Activated CD4-positive, alpha-beta T cell treated with anti-CD3 and anti-CD28 coated beads, Interleukin-2, amount 50 U/mL, for 1 hour (primary cell): ENCODE measurements around the gene TIAM1.
"Not testable (repeated sequence)": the region's sequence is repeated elsewhere in the genome, so short reads cannot be mapped to it uniquely, and the experiment has no call there.

Experiments used
- DNase-seq: peaks from one replicate; pipeline ENCODE4 v3.0.0-alpha.2; 2020

The TIAM1 gene

GRCh38 chr21:31248598-31248997, 95.5 kb downstream of the TIAM1 start:
- DNase-seq = no peak

DNA sequence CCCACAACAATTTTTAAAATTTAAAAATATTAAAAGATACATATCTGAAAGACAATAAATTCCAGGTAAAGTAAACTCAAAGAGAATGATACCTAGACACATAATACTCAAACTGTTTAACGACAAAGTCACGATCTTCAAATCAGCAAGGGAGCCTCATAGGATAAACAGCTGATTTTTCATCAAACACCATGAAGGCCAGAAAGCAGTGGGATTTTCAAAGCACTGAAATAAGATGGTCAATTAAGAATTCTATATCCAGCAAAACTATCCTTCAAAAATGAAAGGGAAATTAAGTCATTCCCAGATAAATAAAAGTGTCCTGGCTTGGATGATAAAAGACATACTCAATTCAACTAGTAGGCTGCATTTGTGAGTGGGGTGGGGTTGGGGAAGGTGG, 100.5 kb downstream of the TIAM1 start:
- no peak for DNase-seq

- DNase-seq = no peak
These were observed 107.5 kb downstream of the TIAM1 start for GRCh38 chr21:31236528-31236927.

DNA sequence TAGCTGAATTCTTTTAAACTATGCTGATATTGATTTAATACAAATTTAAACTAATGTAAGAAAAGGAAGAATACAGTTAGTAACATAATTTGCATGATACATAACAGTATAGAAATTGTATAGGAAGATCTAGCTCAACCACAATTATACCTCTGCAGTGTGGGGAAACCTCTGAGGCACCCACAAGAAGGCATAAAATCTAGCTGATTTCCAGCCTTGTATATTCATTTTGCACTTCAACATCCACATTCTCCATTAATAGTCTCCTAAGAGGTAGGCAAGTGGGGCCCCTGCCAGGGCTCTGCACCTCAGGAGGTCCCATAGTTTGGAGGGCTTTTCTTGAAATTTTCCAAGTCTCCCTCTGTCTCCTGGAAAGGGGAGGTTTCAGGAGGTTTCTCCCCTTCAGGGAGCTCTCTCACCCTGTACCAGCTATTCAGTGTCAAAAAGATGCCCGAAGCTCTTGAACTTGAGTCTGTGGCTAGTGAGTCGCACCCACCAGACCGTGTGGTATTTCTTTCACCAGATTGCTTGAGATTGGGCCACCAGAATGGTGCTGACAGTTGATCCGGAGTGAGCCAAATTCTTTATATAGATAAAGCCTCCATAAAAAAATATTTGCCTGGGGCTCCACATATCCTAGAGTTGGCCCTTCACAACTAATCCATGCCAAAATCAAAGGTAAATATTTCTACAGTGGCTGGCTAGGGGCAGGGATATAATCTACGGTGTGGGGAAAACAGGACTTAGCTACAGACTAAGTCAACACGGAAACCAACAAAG, 108.2 kb downstream of the TIAM1 start:
- DNase-seq = no peak

DNA sequence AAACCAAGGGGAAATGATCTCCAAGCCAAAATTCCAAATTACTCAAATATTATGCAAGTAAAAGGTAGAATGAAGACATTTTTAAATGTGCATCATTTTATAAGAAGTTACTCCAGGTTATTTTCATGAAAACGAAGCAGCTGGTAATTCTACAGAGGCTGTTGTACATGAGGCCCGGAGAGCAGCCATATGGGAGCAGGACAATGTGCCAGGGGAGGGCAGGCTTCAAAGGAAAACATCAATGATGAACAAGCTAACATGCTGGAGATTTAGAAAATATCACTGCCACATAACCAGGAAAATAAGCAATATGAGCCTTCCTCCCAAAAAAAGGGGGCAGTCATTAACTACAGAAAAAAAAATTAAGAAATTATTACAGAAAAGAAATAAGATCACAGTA, 109.1 kb downstream of the TIAM1 start:
- DNase-seq = no peak

- DNase-seq = no peak
These were observed 110.3 kb downstream of the TIAM1 start for GRCh38 chr21:31233711-31234110.

DNA sequence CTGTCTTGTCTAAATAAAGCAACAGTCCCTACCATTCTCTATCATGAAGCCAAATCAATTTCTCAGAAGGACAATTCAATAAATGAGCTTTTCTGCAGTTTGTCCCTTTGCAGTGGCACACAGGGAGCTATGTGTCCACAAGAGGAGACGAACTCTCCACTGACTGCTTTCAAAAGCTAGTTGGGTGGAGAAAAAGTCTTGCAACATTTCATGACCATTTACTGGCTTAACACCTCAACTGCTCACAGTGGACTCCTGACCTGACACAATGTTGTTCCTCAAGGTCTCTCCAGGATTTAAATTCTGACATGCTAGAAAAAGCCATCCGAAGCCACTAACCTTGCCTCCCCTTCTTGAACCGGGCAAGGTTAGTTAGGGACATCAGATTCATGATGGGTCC, 111.7 kb downstream of the TIAM1 start:
- DNase-seq = no peak

GRCh38 chr21:31230937-31231336, 113.1 kb downstream of the TIAM1 start:
- DNase-seq = no peak

DNA sequence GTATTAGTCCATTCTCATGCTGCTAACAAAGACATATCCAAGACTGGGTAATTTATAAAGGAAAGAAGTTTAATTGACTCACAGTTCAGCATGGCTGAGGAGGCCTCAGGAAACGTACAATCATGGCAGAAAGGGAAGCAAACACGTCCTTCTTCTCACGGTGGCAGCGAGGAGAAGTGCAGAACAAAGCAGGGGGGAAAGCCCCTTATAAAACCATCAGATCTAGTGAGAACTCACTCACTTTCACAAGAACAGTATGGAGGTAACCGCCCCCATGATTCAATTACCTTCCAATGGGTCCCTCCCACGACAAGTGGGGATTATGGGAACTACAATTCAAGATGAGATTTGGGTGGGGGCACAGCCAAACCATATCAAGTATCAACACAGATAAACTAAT, 115.3 kb downstream of the TIAM1 start:
- DNase-seq = not testable (repeated sequence)

DNA sequence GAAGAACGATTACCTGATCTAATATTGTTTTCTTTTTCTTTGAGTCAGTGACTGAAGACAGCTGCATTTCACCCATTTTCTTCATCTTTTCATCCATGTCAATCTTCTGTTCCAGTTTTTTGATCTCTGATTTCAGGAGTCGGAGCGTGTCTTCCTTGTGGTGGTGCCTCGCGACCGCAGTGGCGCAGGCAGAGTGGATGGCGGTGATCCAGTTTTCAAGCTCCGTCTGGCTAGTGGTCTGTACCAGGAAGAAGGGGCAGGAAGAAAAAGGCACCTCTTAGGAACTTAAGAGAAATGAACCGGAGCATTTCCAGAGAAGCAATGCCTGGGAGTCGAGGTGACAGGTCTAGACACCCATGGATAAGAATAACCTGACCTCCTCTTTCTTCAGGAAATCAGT, 118.3 kb downstream of the TIAM1 start:
- DNase-seq = no peak

DNA sequence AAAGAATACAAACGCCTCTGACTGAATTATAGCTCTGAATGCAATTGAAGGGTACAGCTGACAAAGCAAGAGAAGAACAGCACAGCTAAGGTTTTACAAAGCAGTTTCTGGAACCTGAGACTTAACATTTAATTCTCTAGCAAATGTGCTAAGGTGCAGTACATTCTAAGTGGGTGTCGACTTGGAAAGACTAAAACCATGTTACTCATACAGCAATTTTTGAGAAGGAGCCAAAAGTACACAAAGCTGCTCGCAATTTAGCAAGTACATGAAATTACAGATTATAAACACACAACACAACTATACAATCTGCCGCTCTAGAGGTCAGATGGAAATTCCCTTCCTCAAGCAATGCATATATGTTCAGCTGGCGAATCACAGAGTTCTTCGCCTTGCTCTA, 121.9 kb downstream of the TIAM1 start:
- DNase-seq = no peak

DNA sequence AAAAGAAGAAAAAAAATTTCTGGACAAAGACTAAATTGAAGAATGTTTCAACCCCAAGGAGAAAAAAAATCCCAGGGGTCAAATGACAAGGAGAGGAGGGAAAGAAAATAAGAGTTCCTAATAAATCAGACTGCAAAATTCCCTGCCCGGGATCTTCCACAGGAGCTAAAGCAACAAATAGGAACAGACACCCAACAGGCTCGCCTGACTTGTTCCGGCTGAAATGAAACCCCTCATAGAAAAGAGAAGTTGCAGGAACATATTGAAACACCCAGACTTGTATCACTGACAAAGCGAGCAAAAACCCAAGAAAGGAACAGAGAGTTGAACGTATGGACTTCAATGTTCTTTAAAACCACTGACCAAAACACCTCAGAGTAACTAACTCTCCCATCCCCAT, 123.0 kb downstream of the TIAM1 start:
- DNase-seq = no peak

GRCh38 chr21:31220575-31220974, 123.5 kb downstream of the TIAM1 start:
- no peak for DNase-seq

- DNase-seq = no peak
These were observed 125.0 kb downstream of the TIAM1 start for GRCh38 chr21:31218830-31219608.

- DNase-seq = no peak
These were observed 127.9 kb downstream of the TIAM1 start for GRCh38 chr21:31216206-31216605.

DNA sequence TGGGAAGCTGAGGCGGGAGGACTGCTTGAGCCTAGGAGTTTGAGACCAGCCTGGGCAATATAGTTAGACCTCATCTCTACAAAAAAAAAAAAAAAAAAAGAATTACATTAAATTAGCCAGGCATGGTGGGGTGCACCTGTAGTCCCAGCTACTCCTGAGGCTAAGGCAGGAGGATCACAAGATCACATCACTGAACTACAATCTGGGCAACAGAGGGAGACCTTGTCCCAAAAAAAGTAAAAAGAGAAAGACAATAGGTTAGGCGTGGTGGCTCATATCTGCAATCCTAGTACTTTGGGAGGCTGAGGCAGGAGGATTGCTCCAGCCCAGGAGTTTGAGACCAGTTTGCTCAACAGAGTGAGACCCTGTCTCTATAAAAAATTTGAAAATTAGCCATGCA, 130.3 kb downstream of the TIAM1 start:
- DNase-seq = no peak

- no peak for DNase-seq
These were observed 132.2 kb downstream of the TIAM1 start for GRCh38 chr21:31211836-31212235.

GRCh38 chr21:31205412-31205811, 138.6 kb downstream of the TIAM1 start:
- no peak for DNase-seq

DNA sequence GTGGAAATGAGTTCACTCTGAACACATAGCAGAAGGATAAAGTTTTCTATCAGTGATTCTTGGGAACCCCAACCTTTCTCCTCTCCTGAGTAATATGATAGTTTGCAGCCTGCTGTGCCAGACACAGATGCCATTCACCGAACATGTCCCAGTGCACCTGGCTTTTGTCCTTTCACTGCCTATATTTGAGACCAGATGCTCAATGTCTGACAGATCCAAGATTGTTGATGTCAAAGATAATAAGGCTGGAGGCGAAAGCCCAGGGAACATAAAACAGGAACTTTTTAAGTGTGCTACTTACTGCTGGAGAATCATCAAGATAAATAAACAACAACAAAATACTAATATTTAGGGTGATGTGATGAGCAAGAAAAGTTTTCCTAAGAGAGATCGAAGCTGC, 139.3 kb downstream of the TIAM1 start:
- DNase-seq = no peak

DNA sequence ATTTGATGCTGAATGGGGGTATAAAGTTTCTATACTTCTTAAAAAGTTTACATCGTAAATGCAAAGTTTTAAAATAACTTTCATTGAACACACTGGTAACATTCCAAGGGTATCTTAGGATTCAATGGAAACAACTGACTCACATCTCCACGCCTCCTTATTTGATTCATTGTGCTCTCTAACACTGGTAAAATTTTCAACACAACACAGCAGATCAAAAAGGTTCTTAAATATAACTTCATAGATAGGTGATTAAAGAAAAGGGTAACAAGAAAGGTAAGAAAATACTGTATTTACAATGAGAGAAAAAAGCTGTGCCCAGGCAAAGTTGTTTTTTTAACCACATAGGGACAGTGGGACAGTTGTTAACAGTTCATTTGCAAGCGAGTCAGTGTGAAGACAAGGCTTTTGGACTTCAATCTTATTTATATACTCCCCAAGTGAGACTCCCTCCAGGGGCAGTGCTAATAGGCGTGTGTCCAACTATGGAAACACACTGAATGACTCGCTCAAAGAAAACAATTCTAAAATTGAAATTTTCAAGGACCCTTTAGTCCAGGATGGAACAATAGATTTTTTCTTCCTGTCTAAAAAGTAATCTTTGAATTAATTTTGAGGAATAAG, 140.5 kb downstream of the TIAM1 start:
- DNase-seq = no peak

- no peak for DNase-seq
These were observed 142.5 kb downstream of the TIAM1 start for GRCh38 chr21:31201548-31201947.

DNA sequence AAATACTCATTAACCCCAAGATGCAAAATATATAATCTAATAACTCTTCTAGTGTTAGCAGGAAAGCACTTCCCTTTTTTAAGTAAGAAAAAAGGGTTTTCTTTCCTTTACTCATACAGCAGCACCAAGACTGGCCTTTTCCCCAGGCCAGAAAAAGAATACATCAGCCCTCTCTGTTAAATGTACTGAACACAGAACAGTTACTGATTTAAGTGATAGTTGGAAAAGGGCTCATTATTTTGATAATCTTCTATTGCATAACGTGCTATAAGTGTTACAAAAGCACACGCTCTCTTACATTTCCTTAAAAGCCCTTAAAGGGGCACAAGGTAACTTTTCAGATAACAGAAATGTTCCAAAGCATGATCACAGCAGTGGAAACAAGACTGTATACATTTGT, 142.9 kb downstream of the TIAM1 start:
- no peak for DNase-seq

GRCh38 chr21:31198575-31198974, 145.5 kb downstream of the TIAM1 start:
- no peak for DNase-seq

DNA sequence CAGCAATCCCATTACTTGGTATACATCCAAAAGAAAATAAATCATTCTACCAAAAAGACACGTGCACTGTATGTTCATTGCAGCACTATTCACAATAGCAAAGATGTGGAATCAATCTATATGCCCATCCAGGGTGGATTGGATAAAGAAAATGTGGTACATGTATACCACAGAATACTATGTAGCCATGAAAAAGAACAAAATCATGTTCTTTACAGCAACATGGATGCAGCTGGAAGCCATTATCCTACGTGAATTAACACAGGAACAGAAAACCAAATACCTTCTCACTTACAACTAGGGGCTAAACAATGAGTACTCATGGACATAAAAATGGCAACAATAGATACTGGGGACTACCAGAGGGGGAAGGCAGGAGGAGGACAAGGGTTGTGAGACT, 147.3 kb downstream of the TIAM1 start:
- no peak for DNase-seq
